HFF-Myc (cell line): ENCODE measurements around the gene AGPAT1.

Source experiments
- DNase-seq: peaks from one replicate; pipeline ENCODE4 v3.0.0-alpha.2; 2011; ENCODE audit warnings: low read depth; ENCODE audit errors: extremely low read depth
- H3K4me3 ChIP-seq: replicated peaks from 2 replicates; pipeline ENCODE4 v1.5.1; 2011; ENCODE audit warnings: low read depth, mild to moderate bottlenecking, control low read depth, low read length
- CTCF ChIP-seq: IDR thresholded peaks from 2 replicates; pipeline ENCODE4 v1.5.1; 2012; ENCODE audit warnings: mild to moderate bottlenecking, low read depth, low read length, control low read depth; ENCODE audit errors: missing control alignments

Gene AGPAT1, protein sequence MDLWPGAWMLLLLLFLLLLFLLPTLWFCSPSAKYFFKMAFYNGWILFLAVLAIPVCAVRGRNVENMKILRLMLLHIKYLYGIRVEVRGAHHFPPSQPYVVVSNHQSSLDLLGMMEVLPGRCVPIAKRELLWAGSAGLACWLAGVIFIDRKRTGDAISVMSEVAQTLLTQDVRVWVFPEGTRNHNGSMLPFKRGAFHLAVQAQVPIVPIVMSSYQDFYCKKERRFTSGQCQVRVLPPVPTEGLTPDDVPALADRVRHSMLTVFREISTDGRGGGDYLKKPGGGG

DNA sequence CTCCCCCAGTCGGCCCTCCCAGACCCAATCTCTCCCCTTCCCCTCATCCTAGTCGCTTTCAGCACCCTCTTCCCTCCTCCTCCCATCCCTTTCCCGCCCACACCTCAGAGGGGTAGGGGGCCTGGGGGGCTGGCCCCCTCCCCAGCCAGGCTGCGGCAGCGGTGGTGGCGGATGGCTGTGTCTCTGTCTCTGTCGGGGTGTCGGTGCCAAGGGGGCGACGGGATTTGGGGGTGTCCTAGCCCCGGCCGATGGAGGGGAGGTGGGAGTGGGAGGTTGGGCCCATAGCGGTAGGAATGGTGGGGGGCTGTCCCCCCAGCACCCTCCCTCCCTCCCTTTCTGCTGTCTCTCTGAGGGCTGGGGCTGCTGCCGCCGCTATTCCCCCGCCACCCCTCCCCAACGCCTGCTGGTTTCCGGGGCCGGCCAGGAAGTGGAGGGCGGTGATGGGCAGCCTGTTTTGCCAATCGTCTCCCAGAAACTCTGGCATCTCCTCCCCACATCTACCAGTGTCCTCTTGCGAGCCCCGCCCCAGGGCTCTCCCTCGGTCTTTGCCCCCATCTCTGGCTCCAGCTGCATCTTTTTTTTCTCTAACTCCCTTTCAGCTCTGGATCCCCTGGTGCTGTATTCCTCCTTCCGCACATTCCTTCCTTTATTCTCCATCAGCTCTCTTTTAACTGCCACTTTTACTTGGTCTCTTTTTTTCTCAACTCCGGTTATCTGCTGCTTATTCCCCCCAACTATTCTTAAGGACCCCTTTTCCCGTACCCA, at the start of gene AGPAT1:
Gene AGPAT1 (minus strand): TSS at position 374 of the 765 bp plus-strand sequence. CDS start 4,588 bp downstream, outside the sequence.
- DNase-seq, result peak; percentile 96
- peak within 1 kb of the TSS; percentile 90 for H3K4me3 ChIP-seq
- no peak for TF ChIP-seq CTCF

DNA sequence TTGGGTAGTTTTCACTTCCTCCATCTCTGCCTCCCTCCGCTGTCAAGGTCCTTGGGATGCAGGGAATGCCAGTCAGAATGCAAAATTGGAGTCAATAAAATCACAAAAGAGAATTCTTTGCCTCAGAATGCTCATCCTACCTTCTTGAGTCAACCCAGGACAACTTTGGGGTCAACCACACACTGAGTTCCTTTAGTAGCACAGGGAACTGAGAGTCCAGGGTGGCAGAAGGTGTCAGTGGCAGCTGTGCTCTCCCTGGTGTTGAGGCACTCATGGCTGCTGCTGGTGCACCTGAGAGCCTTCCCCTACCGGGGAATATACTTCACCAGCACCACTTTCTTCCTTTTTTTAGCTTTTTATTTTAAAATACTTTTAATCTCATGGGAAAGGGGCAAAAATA, 48.8 kb upstream of the AGPAT1 start:
- TF ChIP-seq CTCF, result no peak
- no peak overlapping the region for H3K4me3 ChIP-seq
- no peak for DNase-seq

- TF ChIP-seq CTCF, result no peak
- no peak for DNase-seq
Measured at GRCh38 chr6:32223258-32224235, 47.7 kb upstream of the AGPAT1 start, which contains the start of gene NOTCH4. NOTCH4 (minus strand) TSS chr6:32224067; CDS start chr6:32223928, 139 bp downstream.

GRCh38 chr6:32222333-32223230, 46.7 kb upstream of the AGPAT1 start:
- H3K4me3 ChIP-seq, result no peak overlapping the region
- no peak for DNase-seq
- TF ChIP-seq CTCF, result no peak

More at GRCh38 chr6:32223258-32224235, 47.7 kb upstream of the AGPAT1 start, which contains the start of gene NOTCH4:
- H3K4me3 ChIP-seq, result no peak within 1 kb of the TSS

- H3K4me3 ChIP-seq, result no peak overlapping the region
- DNase-seq, result no peak
- TF ChIP-seq CTCF, result no peak
Measured at GRCh38 chr6:32220021-32220420, 44.1 kb upstream of the AGPAT1 start.
